Suprapubic skin (tissue), 4 donors: ENCODE data around the gene EBF4.

Experiments used
- POLR2A ChIP-seq, 2 donors: fragments of 450-650 bp; IDR thresholded peaks; one replicate each; pipeline ENCODE4 v1.6.1; 2017; ENCODE audit warnings: antibody characterized with exemption in 2 of 2, mild to moderate bottlenecking in 2 of 2, moderate library complexity in 2 of 2
- POLR2AphosphoS5 ChIP-seq, 3 donors: sonication (generic); formaldehyde crosslinking; IDR thresholded peaks; one replicate each; pipeline ENCODE4 v1.6.1; 2017; ENCODE audit warnings: antibody characterized with exemption in 3 of 3
- TF ChIP-seq, protein P1 (sequence below), 2 donors: fragments of 200-600 bp in 1 of 2; fragments of 450-650 bp in 1 of 2; sonication (generic) in 1 of 2; IDR thresholded peaks; one replicate each; pipeline ENCODE4 v1.5.1; 2016 to 2019; ENCODE audit warnings: antibody characterized with exemption in 2 of 2, mild to moderate bottlenecking in 1 of 2, moderate library complexity in 1 of 2

DNA sequence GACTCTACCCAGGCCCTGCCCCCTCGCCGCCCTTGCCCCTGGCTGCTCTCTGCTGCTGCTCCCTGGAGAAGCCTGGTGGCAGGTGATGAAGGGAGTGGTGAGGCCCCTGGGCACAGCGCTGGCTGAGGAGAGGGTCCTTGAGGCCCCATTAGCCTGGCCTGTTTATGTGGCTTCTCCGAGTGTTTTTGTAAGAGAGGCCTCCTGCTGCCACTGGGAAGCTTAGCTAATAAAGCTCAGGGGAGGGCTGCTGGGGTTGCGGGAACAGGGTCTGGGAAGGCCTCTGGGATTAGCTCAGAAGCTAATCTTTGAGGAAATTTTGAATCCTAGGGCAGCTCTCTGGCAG lies 15.5 kb downstream of the EBF4 start:
- TF ChIP-seq, protein P1, sequence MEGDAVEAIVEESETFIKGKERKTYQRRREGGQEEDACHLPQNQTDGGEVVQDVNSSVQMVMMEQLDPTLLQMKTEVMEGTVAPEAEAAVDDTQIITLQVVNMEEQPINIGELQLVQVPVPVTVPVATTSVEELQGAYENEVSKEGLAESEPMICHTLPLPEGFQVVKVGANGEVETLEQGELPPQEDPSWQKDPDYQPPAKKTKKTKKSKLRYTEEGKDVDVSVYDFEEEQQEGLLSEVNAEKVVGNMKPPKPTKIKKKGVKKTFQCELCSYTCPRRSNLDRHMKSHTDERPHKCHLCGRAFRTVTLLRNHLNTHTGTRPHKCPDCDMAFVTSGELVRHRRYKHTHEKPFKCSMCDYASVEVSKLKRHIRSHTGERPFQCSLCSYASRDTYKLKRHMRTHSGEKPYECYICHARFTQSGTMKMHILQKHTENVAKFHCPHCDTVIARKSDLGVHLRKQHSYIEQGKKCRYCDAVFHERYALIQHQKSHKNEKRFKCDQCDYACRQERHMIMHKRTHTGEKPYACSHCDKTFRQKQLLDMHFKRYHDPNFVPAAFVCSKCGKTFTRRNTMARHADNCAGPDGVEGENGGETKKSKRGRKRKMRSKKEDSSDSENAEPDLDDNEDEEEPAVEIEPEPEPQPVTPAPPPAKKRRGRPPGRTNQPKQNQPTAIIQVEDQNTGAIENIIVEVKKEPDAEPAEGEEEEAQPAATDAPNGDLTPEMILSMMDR (IDR thresholded peaks at IDR 0.05) = no peak
- TF ChIP-seq POLR2A (IDR thresholded peaks at IDR 0.05) = no peak
- no peak for TF ChIP-seq POLR2AphosphoS5 (IDR thresholded peaks at IDR 0.05)
